PC-9 (cell line): Measurements from ENCODE around the gene DNASE1L2. TPM values are rescaled to one million over a fixed set of nuclear protein-coding genes. Genes with fewer than 3 reads are reported as not detected.

Experiments
- BruUV-seq: library from RNA; stranded (reverse); fragments of 400-500 nt; replicated peaks from 2 replicates; lab custom pipeline; 2021; lab: Mats Ljungman, UMichigan
- CTCF ChIA-PET: fragments of 300-600 bp; sonication (Branson Sonifier 250); formaldehyde crosslinking; loops from one replicate; lab custom pipeline; 2022; ENCODE audit warnings: antibody characterized with exemption; lab: Charles Lee
- POLR2A ChIA-PET: fragments of 300-600 bp; sonication (Branson Sonifier 250); formaldehyde crosslinking; loops from one replicate; lab custom pipeline; 2022; ENCODE audit warnings: antibody characterized with exemption; ENCODE audit not compliant: unreplicated experiment; lab: Charles Lee
- DNase-seq, 2 experiments: peaks; one replicate each; pipeline versions ENCODE4 v3.0.0 to v3.0.0-alpha.2; 2015 to 2022; ENCODE audit warnings: mixed read lengths in 1 of 2
- H2AFZ ChIP-seq: fragments of 200-600 bp; sonication (generic); 2 replicates; pipeline ENCODE4 v1.8.1; 2017; ENCODE audit warnings: antibody characterized with exemption
- H3F3A ChIP-seq: fragments of 200-600 bp; sonication (generic); 2 replicates; pipeline ENCODE4 v1.8.1; 2017; ENCODE audit warnings: antibody characterized with exemption, mild to moderate bottlenecking, low read depth; ENCODE audit not compliant: insufficient read depth
- H3K27ac ChIP-seq: fragments of 200-600 bp; sonication (generic); 2 replicates; pipeline ENCODE4 v1.6.1; 2016; ENCODE audit warnings: mixed run types
- H3K27me3 ChIP-seq: fragments of 200-600 bp; sonication (generic); 2 replicates; pipeline ENCODE4 v1.6.1; 2016; ENCODE audit warnings: low read depth, mixed run types; ENCODE audit not compliant: insufficient read depth
- H3K36me3 ChIP-seq: fragments of 200-600 bp; sonication (generic); 2 replicates; pipeline ENCODE4 v1.6.1; 2016; ENCODE audit warnings: low read depth, mixed run types
- H3K4me1 ChIP-seq: fragments of 200-600 bp; sonication (generic); replicated peaks from 2 replicates; pipeline ENCODE4 v1.6.1; 2016; ENCODE audit warnings: mixed run types; ENCODE audit not compliant: insufficient read depth
- H3K4me2 ChIP-seq: fragments of 200-600 bp; sonication (generic); 2 replicates; pipeline ENCODE4 v1.6.1; 2017; ENCODE audit warnings: mixed run types
- H3K4me3 ChIP-seq: fragments of 200-600 bp; sonication (generic); 2 replicates; pipeline ENCODE4 v1.6.1; 2016; ENCODE audit warnings: mixed run types
- H3K79me2 ChIP-seq: fragments of 200-600 bp; sonication (generic); 2 replicates; pipeline ENCODE4 v1.6.1; 2017; ENCODE audit warnings: low read depth, mixed run types
- H3K9me2 ChIP-seq: fragments of 200-600 bp; sonication (generic); 2 replicates; pipeline ENCODE4 v1.8.1; 2017; ENCODE audit warnings: mild to moderate bottlenecking; ENCODE audit not compliant: insufficient read depth
- H3K9me3 ChIP-seq: fragments of 200-600 bp; sonication (generic); 2 replicates; pipeline ENCODE4 v1.8.1; 2016; ENCODE audit warnings: low read depth; ENCODE audit not compliant: insufficient read depth
- H4K20me1 ChIP-seq: fragments of 200-600 bp; sonication (generic); 2 replicates; pipeline ENCODE4 v1.8.1; 2017; ENCODE audit not compliant: insufficient read depth
- EZH2 ChIP-seq: fragments of 200-600 bp; sonication (generic); IDR thresholded peaks from 2 replicates; pipeline ENCODE4 v1.8.0; 2017; ENCODE audit warnings: antibody characterized with exemption, low read depth
- intact Hi-C: fragments of 100-400 bp; cut with micrococcal nuclease; formaldehyde crosslinking; loops from one replicate; pipeline ENCODE4 v1.10.0; 2022; ENCODE audit not compliant: unreplicated experiment
- total RNA-seq: library from RNA; stranded (reverse); gene quantifications from 2 replicates; pipeline ENCODE4 v1.2.3, GENCODE V29; 2021
- TF ChIP-seq, protein P1 (sequence below): fragments of 200-600 bp; sonication (generic); conservative IDR thresholded peaks from 2 replicates; pipeline ENCODE4 v1.6.1; 2017; ENCODE audit warnings: mixed run types, antibody characterized with exemption, mild to moderate bottlenecking, moderate library complexity

DNASE1L2 gene
- total RNA-seq, 1 experiment from 2014 or later = 7.3 TPM

DNA sequence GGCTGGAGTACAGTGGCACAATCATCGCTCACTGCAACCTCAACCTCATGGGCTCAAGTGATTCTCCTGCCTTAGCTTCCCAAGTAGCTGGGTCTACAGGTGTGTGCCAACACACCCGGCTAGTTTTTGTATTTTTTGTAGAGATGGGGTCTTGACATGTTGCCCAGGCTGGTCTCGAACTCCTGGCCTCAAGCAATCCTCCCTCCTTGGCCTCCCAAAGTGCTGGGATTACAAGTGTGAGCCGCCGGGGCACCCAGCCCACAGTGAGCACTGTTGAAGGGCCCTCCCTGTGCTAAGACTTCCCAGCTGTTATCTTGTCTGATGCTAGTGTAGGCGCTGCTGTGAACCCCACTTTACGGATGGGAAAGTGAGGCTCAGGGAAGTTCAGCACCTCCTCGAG lies 47.8 kb upstream of the DNASE1L2 start:
- H3K27me3 ChIP-seq = no peaks in the 10 kb centered on the region
- H2AFZ ChIP-seq = no peak overlapping the region
- intact Hi-C loops = no loop called here
- no peak for DNase-seq
- no TSS peak for BruUV-seq
- ChIA-PET CTCF (interaction anchor here (0.7 kb wide), 1 partner anchor 40 kb away, joined by 17 read pairs; no protein-coding TSS in a partner anchor), POLR2A (no interaction called here)
- TF ChIP-seq EZH2 = no peak
- TF ChIP-seq, protein P1, sequence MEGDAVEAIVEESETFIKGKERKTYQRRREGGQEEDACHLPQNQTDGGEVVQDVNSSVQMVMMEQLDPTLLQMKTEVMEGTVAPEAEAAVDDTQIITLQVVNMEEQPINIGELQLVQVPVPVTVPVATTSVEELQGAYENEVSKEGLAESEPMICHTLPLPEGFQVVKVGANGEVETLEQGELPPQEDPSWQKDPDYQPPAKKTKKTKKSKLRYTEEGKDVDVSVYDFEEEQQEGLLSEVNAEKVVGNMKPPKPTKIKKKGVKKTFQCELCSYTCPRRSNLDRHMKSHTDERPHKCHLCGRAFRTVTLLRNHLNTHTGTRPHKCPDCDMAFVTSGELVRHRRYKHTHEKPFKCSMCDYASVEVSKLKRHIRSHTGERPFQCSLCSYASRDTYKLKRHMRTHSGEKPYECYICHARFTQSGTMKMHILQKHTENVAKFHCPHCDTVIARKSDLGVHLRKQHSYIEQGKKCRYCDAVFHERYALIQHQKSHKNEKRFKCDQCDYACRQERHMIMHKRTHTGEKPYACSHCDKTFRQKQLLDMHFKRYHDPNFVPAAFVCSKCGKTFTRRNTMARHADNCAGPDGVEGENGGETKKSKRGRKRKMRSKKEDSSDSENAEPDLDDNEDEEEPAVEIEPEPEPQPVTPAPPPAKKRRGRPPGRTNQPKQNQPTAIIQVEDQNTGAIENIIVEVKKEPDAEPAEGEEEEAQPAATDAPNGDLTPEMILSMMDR = no peak
- H3K79me2 ChIP-seq = no peaks in the 10 kb centered on the region
- H3F3A ChIP-seq = no peaks in the 10 kb centered on the region
- no peak overlapping the region for H3K4me3 ChIP-seq
- no peaks in the 10 kb centered on the region for H3K36me3 ChIP-seq
- H3K27ac ChIP-seq = no peak overlapping the region
- H4K20me1 ChIP-seq = no peaks in the 10 kb centered on the region
- H3K9me2 ChIP-seq = no peaks in the 10 kb centered on the region
- no peaks in the 10 kb centered on the region for H3K4me1 ChIP-seq
- no peak overlapping the region for H3K4me2 ChIP-seq
- H3K9me3 ChIP-seq = no peaks in the 10 kb centered on the region

DNA sequence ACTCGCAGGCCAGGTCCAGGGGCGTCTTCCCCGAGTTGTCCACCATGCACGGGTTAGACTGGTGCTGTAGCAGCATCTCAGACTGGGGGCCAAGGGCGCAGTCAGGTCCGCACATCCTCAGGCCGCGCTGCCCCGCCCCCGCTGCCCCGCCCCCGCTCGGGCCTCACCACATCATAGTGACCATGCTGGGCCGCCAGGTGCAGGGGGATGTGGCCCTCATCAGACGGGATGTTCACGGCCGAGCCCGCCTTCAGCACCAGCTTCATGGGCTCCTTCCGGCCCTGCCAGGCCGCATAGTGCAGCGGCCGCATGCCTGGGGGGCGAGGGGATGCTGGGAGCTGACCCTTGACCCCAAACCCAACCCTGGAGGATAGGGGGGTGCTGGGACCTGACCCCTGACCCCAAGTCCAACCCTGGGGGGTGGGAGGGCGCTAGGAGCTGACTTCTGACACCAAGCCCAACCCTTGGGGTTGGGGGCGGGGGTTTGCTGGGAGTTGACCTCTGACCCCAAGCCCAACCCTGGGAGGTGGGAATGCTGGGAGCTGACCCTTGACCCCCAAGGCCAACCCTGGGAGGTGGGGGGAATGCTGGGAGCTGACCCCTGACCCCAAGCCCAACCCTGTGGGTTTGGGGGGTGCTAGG lies 46.9 kb upstream of the DNASE1L2 start:
- ChIA-PET CTCF (no interaction called here), POLR2A (no interaction called here)
- no peaks in the 10 kb centered on the region for H3K4me1 ChIP-seq
- no peak overlapping the region for H2AFZ ChIP-seq
- BruUV-seq = no TSS peak
- intact Hi-C loops = no loop called here
- no peak overlapping the region for H3K4me2 ChIP-seq
- H3K27ac ChIP-seq = no peak overlapping the region
- H3F3A ChIP-seq = no peaks in the 10 kb centered on the region
- no peaks in the 10 kb centered on the region for H3K27me3 ChIP-seq
- TF ChIP-seq EZH2 = no peak
- TF ChIP-seq, protein P1 = no peak
- DNase-seq = no peak
- no peak overlapping the region for H3K4me3 ChIP-seq
- no peaks in the 10 kb centered on the region for H3K79me2 ChIP-seq
- H3K9me2 ChIP-seq = no peaks in the 10 kb centered on the region
- no peaks in the 10 kb centered on the region for H4K20me1 ChIP-seq
- no peaks in the 10 kb centered on the region for H3K36me3 ChIP-seq
- no peaks in the 10 kb centered on the region for H3K9me3 ChIP-seq

DNA sequence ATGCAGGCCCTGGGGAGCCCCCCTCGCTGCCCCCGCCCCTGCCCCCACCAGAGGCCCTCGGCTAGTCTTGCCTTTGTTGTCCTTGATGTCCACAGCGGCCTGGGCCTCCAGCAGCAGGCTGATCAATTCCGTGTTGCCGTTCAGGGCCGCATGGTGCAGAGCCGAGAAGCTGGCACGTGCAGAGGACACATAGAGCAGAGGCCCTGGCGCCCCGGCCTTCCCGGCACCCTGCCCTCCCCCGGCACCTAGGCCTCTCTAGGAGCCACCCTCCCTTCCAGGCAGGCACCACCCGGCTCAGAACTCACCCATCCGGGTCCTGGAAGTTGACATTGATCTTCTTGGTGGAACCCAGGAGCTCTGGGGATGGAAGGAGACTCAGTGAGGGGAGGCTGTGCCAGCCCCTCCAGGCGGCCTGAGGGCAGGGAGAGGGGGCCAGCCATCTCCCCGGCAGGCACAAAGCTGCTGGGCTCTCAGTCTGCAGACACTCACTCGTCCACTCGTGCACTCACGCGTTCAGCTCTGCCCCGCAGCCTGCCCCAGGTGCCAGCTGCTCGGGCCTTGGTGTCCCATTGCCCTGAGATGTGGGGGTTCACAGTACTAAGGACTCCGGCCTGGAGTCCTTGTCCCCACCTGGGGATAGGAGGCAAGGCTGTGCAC lies 46.1 kb upstream of the DNASE1L2 start:
- ChIA-PET POLR2A (no interaction called here), CTCF (no interaction called here)
- DNase-seq = no peak
- no peak for TF ChIP-seq EZH2
- TF ChIP-seq, protein P1 = no peak
- no peaks in the 10 kb centered on the region for H4K20me1 ChIP-seq
- no TSS peak for BruUV-seq
- H3K9me2 ChIP-seq = no peaks in the 10 kb centered on the region
- H3K27ac ChIP-seq = no peak overlapping the region
- H3K4me3 ChIP-seq = no peak overlapping the region
- H3K4me2 ChIP-seq = no peak overlapping the region
- no peaks in the 10 kb centered on the region for H3K4me1 ChIP-seq
- H3F3A ChIP-seq = no peaks in the 10 kb centered on the region
- no peak overlapping the region for H2AFZ ChIP-seq
- no peaks in the 10 kb centered on the region for H3K79me2 ChIP-seq
- intact Hi-C loops = no loop called here
- peaks cover 2% of the 10 kb centered on the region for H3K27me3 ChIP-seq
- no peaks in the 10 kb centered on the region for H3K36me3 ChIP-seq
- no peaks in the 10 kb centered on the region for H3K9me3 ChIP-seq
